Hematopoietic multipotent progenitor cell treated with erythropoietin and hydrocortisone succinate and interleukin-3 and kit ligand, for 15 days (in vitro differentiated cells): ENCODE measurements around the gene HPN.

Experiments
- DNase-seq: peaks from one replicate; pipeline ENCODE4 v3.0.0-alpha.2; 2015; ENCODE audit warnings: low spot score

Gene HPN

GRCh38 chr19:35062942-35063341, 21.4 kb downstream of the HPN start:
- no peak for DNase-seq

DNA sequence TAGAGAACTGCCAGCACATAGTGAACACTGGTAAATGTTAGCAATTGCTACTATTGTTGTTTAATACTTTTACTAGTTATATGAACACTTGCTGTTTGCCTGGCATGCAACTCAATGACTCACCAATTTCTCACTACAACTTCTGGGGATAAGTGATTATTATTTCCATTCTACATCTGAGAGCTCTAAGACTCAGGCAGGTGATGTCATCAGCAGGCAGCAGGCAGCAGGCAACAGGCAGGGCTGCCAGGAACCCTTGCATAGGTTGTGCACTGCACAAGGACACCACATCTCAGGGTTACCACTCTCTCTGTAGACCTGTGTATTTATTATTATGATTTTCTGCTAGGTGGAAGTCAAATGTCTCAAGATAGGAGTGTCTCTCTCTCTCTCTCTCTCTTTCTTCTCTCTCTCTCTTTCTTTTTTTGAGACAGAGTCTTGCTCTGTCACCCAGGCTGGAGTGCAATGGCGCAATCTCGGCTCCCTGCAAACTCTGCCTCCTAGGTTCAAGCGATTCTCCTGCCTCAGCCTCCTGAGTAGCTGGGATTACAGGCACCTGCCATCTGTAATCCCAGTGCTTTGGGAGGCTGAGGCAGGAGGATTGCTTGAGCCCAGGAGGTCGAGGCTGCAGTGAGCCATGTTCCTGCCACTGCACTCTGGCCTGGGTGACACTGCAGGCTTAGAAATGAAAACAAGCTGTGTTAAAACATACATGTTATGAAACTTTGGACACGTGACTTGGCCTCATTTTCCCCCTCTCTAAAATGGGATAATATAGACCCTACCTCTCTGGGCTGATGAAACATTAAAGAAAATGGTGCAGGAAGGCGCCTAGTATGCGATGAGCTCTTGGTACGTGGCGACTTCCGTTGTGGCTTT, 22.7 kb downstream of the HPN start:
- DNase-seq = no peak

DNA sequence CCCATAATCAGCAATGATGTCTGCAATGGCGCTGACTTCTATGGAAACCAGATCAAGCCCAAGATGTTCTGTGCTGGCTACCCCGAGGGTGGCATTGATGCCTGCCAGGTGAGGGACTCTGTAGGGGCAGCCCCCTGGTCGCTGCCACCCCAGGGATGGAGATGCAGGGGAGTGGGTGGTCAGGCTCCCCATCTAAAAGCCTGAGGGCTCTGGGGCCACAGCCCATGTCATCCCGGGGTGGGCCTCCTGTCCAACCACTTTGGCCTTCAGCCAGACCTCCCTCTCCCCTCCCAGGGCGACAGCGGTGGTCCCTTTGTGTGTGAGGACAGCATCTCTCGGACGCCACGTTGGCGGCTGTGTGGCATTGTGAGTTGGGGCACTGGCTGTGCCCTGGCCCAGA, 24.1 kb downstream of the HPN start:
- no peak for DNase-seq

GRCh38 chr19:35066121-35066520, 24.6 kb downstream of the HPN start:
- no peak for DNase-seq

GRCh38 chr19:35066691-35067563, 25.4 kb downstream of the HPN start:
- DNase-seq = peak; percentile 82

DNA sequence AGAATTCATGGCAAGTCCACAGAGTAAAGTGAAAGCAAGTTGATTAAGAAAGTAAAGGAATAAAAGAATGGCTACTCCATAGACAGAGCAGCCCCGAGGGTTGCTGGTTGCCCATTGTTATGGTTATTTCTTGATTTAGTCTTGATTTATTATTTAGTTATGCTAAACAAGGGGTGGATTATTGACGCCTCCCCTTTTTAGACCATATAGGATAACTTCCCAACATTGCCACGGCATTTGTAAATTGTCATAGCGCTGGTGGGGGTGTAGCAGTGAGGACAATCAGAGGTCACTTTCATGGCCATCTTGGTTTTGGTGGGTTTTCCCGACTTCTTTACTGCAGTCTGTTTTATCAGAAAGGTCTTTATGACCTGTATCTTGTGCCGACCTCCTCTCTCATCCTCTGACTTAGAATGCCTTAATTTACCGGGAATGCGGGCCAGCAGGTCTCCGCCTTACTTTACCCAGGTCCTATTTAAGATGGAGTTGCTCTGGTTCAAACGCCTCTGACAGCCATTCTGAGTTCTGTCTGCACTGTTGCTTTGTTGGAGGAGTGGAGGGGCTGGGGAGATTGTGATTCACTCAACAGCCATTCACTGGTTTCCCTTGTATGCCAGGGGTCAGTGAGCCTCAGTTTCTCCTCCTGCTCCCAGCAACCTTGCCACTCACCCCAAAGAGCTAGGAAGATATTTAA, 27.6 kb downstream of the HPN start:
- no peak for DNase-seq

- DNase-seq = no peak
Observed at GRCh38 chr19:35069696-35070095, 28.2 kb downstream of the HPN start.

DNA sequence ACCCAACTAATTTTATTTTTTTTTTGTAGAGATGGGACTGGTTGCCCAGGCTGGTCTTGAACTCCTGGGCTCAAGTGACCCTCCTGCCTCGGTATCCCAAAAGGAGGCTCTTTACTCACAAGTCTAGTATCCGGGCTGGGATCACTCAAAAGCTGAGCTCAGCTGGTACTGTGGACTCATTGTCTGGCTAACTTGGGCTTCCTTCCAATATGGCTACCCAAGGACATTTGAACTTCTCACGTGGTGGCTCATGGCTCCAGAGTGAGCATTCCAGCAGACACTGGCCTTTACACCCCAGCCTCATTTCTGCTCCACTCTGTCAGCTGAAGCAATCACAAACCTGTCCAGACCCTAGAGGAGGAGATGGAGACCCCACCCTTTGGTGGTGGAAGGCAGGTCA, 28.9 kb downstream of the HPN start:
- DNase-seq = no peak

- no peak for DNase-seq
Observed at GRCh38 chr19:35073516-35073915, 32.0 kb downstream of the HPN start.

- DNase-seq = no peak
Observed at GRCh38 chr19:35073941-35074340, 32.4 kb downstream of the HPN start.

DNA sequence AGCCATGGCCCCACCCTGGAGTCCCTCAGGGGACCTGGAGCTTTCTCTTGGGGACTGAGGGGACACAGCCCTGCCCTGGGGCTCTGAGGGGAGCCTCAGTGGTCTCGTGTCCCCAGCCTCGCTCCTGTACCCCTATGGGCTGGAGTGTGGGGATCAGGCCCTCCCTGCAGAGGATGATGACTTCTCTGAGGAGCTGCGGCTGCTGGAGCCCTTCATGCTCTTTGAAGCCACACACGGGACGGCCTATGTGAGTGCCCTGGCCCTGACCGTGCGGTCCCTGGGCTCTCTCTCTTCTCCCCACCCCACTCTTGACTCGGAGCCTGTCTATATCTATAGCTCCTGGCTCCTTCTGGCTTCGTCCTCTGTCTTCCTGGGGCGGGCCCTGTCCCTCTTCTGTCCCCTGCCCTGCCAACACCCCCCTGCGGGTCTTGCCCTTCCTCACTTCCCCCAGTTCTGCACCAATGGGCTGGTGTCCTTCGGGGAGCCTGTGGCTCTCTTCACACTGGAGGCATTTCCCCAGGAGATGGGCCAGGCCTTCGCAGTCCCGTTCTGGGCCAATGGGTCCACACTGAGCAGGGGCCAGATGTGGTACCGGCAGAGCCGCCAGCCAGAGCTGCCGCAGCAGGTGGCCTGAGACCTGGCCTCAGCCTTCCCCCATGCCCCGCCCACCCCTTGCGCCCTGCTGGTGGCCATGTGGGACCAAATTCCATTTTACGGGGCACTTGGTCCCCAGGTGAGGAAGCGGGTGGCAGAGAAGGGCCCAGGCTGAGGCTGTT, 33.1 kb downstream of the HPN start:
- DNase-seq = no peak

GRCh38 chr19:35075202-35076025, 33.9 kb downstream of the HPN start:
- DNase-seq = no peak

DNA sequence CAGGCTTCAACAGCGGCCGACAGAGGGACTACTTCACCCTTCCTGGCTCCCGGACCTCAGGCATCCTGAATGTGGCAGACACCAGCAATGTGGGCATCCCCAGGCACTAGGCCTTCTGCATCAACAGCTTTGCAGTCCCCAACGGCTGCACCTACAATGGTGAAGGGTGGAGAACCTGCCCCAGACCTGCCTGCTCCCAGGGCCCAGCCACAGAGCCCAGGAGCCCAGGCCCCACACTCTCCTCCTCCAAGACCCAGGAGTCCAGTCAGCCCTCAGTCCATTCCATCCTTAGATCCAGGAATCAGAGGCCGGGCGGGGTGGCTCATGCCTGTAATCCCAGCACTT, 34.5 kb downstream of the HPN start:
- no peak for DNase-seq

DNA sequence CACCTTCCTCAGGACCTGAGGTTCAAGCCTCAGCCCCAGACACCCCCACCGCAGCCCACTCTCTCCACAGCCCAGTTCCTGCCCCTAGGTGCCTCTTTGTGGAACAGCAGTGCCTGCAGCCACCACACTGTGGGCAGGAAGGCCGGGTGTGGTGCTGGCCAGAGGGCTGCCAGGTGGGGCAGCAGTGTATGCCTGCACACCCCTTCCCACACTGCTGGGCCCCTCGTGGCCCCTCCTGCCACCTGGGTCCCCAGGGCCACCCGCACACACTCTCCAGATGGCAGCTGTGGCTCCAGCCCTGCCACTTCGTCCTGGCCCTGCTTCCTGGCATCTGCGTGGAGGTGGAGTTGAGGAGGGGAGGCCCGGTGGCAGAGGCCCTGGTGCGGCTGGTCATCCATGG, 35.1 kb downstream of the HPN start:
- DNase-seq = no peak

DNA sequence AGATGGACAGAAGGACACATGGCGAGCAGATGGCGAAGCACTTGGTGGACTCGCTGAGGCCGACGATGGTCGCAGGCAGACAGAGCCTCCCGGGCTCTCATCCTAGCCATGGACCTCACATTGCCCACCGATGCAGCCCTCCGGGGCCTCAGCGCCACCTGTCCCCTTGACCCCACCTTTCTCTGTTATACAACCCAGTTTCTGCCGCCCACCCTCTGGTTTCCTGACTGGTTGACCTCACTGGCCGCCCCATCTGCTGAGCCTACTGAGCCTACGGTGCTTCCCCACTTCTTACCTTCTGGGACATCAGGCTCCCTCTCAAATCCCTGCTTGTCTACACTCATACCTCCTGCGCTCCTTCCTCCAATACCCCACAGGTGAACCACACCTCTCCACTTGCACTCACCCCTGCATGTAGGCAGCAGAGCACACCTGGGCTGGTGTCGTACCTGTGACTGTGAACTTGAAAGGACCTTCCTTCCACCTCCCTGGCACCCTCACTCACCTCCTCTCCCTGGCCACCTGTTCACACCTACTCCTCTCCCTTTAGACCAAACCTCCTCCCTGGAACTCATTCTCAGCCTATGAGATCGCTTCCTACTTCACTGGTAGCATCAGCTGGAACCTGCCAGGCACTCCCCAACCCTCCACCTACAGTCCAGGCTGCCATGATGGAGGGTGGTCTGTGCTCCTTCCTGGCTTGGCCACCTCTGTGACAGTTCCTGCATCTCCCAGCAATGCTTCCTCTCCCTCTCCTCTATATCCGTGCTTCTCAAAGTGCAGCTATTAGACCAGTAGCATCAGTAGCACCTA, 36.1 kb downstream of the HPN start:
- DNase-seq = no peak

GRCh38 chr19:35079826-35080225, 38.3 kb downstream of the HPN start:
- DNase-seq = no peak

DNA sequence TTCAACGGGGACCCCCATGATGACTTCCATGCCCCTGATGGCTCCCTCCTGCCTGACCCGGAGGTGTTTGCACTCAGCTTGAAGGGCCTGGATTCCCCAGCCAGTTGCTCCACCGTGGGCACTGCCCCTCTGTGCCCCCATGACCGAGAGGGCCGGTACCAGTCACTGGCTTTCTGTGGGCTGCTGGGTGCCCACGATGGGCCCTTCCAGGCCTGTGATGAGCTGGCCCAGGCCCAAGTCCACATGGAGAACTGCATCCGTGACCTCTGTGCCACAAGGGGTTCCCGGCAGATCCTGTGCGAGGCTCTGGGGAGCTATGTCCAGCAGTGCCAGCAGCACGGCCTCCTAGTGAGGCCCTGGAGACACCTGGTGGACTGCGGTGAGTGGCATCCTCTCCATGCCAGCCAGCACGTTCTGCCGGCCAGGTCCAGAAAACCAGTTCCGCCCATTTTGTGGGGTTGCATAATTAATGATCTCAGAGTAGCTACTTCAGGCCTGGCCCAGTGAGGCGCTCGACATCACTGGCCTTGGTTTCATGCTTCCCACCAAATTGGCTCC, 39.2 kb downstream of the HPN start:
- DNase-seq = no peak

DNA sequence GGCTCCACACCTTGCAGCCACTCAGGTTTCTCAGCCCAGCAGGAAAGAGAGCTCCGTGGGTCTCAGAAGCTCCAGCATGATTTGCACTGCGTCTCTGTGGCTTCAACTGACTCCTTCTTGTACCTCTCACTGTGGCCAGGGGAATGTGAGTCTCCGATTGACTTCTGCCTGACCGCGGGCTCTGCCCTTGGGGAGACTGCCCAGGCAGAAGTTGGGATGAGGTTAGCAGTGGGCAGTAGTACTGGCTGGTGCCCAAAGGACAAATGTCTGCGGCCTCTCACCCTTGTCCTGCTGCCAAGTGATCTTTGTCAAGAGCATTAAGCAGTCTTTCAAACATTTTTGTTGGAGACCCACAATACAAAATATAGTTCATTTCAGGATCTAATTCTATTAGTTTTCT, 39.7 kb downstream of the HPN start:
- DNase-seq = no peak

GRCh38 chr19:35083691-35084508, 42.4 kb downstream of the HPN start:
- DNase-seq = no peak
